ENCODE measurements around the gene CDC42EP3. TPM values are rescaled to one million over a fixed set of nuclear protein-coding genes. Genes with fewer than 3 reads are reported as not detected.
A peak's percentile ranks its signal among the peaks of the same experiment; 100 is the strongest.

The CDC42EP3 gene
- polyA plus RNA-seq, 1 donor from 2014 or later = 25.2 TPM

DNA sequence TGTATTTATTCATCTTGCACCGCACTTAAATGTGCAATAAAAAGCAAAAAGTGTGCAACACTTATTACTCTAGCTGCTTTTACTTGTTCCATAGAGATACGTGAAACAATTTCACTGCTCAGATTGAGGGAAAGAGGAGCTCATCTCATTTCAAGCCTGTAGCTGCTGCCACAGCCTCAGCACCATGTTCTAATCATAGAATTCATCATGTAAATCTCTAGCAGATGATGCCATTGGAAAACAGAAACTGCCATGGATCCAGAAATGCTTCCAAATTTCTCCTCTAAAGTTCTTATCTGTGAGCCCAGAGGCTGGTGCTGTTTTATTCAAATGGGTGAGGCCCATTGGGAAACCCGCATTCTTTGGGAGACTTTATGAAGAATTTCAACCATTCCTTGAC lies 2.0 kb downstream of the CDC42EP3 start:
- no peaks in the 10 kb centered on the region for H3K27me3 ChIP-seq (ENCODE audit: insufficient read depth, low read depth, low read length)
- H3K27ac ChIP-seq (ENCODE audit: low read length) = peak overlapping the region; percentile 3
- TF ChIP-seq, protein P1, sequence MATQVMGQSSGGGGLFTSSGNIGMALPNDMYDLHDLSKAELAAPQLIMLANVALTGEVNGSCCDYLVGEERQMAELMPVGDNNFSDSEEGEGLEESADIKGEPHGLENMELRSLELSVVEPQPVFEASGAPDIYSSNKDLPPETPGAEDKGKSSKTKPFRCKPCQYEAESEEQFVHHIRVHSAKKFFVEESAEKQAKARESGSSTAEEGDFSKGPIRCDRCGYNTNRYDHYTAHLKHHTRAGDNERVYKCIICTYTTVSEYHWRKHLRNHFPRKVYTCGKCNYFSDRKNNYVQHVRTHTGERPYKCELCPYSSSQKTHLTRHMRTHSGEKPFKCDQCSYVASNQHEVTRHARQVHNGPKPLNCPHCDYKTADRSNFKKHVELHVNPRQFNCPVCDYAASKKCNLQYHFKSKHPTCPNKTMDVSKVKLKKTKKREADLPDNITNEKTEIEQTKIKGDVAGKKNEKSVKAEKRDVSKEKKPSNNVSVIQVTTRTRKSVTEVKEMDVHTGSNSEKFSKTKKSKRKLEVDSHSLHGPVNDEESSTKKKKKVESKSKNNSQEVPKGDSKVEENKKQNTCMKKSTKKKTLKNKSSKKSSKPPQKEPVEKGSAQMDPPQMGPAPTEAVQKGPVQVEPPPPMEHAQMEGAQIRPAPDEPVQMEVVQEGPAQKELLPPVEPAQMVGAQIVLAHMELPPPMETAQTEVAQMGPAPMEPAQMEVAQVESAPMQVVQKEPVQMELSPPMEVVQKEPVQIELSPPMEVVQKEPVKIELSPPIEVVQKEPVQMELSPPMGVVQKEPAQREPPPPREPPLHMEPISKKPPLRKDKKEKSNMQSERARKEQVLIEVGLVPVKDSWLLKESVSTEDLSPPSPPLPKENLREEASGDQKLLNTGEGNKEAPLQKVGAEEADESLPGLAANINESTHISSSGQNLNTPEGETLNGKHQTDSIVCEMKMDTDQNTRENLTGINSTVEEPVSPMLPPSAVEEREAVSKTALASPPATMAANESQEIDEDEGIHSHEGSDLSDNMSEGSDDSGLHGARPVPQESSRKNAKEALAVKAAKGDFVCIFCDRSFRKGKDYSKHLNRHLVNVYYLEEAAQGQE (IDR thresholded peaks at IDR 0.05; ENCODE audit: borderline replicate concordance) = no peak
- TF ChIP-seq EZH2 (IDR thresholded peaks at IDR 0.05; ENCODE audit: borderline replicate concordance, insufficient read depth, low read length, poor library complexity, severe bottlenecking) = no peak
- TF ChIP-seq TAF1 (IDR thresholded peaks at IDR 0.05; ENCODE audit: low read depth) = no peak
- TF ChIP-seq CTCF (IDR thresholded peaks at IDR 0.05; ENCODE audit: poor library complexity, severe bottlenecking) = no peak
- no peak for TF ChIP-seq EP300 (conservative IDR thresholded peaks at IDR 0.05; ENCODE audit: poor library complexity, severe bottlenecking)
- no peak for TF ChIP-seq RAD21 (conservative IDR thresholded peaks at IDR 0.05)
- no peak for TF ChIP-seq POLR2AphosphoS5 (IDR thresholded peaks at IDR 0.05)
- no peak for TF ChIP-seq SMC3 (conservative IDR thresholded peaks at IDR 0.05; ENCODE audit: poor library complexity)
- no peak for TF ChIP-seq MXI1 (conservative IDR thresholded peaks at IDR 0.05; ENCODE audit: poor library complexity, severe bottlenecking)
- peaks cover 50% of the 10 kb centered on the region for H3K79me2 ChIP-seq (replicated peaks; ENCODE audit: insufficient read depth, low read length)
- H3K36me3 ChIP-seq (ENCODE audit: insufficient read depth, low read length) = peaks cover 5% of the 10 kb centered on the region
- H3K4me3 ChIP-seq (ENCODE audit: low read length) = peak overlapping the region; percentile 92
- H4K20me1 ChIP-seq (ENCODE audit: insufficient read depth) = peaks cover 3% of the 10 kb centered on the region
- peak overlapping the region; percentile 95 for H3K4me2 ChIP-seq (ENCODE audit: low read length)
- no peaks in the 10 kb centered on the region for H3K9me2 ChIP-seq (ENCODE audit: insufficient read depth, low read length)
- peak overlapping the region; percentile 95 for H3K9ac ChIP-seq (ENCODE audit: low read length)
- no peaks in the 10 kb centered on the region for H3K9me3 ChIP-seq (ENCODE audit: low read length)
- H2AFZ ChIP-seq (ENCODE audit: low read depth, low read length) = no peak overlapping the region
- H3F3A ChIP-seq (ENCODE audit: insufficient read depth, low read length, poor library complexity, severe bottlenecking) = no peaks in the 10 kb centered on the region

DNA sequence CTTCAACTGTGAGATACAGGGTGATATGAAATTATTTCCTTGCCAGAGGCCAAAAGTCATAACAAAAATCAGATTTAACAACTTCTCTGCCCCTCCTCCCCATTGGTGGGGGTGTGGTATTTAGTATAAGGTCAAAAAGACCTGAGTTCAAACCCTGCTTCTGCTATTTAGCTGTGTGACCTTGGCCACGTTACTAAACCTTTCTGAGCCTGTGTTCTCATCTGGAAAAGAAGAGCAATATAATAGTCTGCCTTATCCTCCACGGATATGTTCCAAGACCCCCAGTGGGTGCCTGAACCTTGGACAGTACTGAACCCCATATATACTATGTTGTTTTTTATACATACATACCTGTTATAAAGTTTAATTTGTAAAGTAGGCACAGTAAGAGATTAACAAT lies 3.7 kb downstream of the CDC42EP3 start:
- H3K4me3 ChIP-seq (ENCODE audit: low read length) = peak overlapping the region; percentile 92
- H4K20me1 ChIP-seq (ENCODE audit: insufficient read depth) = peaks cover 3% of the 10 kb centered on the region
- no peak for TF ChIP-seq POLR2AphosphoS5 (IDR thresholded peaks at IDR 0.05)
- no peak for TF ChIP-seq MXI1 (conservative IDR thresholded peaks at IDR 0.05; ENCODE audit: poor library complexity, severe bottlenecking)
- TF ChIP-seq CTCF (IDR thresholded peaks at IDR 0.05; ENCODE audit: poor library complexity, severe bottlenecking) = no peak
- no peak for TF ChIP-seq RAD21 (conservative IDR thresholded peaks at IDR 0.05)
- TF ChIP-seq EZH2 (IDR thresholded peaks at IDR 0.05; ENCODE audit: borderline replicate concordance, insufficient read depth, low read length, poor library complexity, severe bottlenecking) = no peak
- TF ChIP-seq TAF1 (IDR thresholded peaks at IDR 0.05; ENCODE audit: low read depth) = no peak
- no peak for TF ChIP-seq SMC3 (conservative IDR thresholded peaks at IDR 0.05; ENCODE audit: poor library complexity)
- no peak for TF ChIP-seq EP300 (conservative IDR thresholded peaks at IDR 0.05; ENCODE audit: poor library complexity, severe bottlenecking)
- TF ChIP-seq, protein P1 (IDR thresholded peaks at IDR 0.05; ENCODE audit: borderline replicate concordance) = no peak
- H3K27ac ChIP-seq (ENCODE audit: low read length) = no peak overlapping the region
- H2AFZ ChIP-seq (ENCODE audit: low read depth, low read length) = no peak overlapping the region
- no peaks in the 10 kb centered on the region for H3K27me3 ChIP-seq (ENCODE audit: insufficient read depth, low read depth, low read length)
- H3K9me3 ChIP-seq (ENCODE audit: low read length) = no peaks in the 10 kb centered on the region
- H3F3A ChIP-seq (ENCODE audit: insufficient read depth, low read length, poor library complexity, severe bottlenecking) = no peaks in the 10 kb centered on the region
- H3K79me2 ChIP-seq (replicated peaks; ENCODE audit: insufficient read depth, low read length) = peaks cover 57% of the 10 kb centered on the region
- no peak overlapping the region for H3K9ac ChIP-seq (ENCODE audit: low read length)
- no peaks in the 10 kb centered on the region for H3K9me2 ChIP-seq (ENCODE audit: insufficient read depth, low read length)
- peak overlapping the region; percentile 95 for H3K4me2 ChIP-seq (ENCODE audit: low read length)
- peaks cover 5% of the 10 kb centered on the region for H3K36me3 ChIP-seq (ENCODE audit: insufficient read depth, low read length)

Data from neural cell (in vitro differentiated cells).